ENCODE results near the gene FGF12. TPM values are rescaled to one million over a fixed set of nuclear protein-coding genes. Genes with fewer than 3 reads are reported as not detected.

The FGF12 gene
- polyA plus RNA-seq, 1 of the 3 experiments (the other 2 are of a cell fraction), result 0.30 TPM

DNA sequence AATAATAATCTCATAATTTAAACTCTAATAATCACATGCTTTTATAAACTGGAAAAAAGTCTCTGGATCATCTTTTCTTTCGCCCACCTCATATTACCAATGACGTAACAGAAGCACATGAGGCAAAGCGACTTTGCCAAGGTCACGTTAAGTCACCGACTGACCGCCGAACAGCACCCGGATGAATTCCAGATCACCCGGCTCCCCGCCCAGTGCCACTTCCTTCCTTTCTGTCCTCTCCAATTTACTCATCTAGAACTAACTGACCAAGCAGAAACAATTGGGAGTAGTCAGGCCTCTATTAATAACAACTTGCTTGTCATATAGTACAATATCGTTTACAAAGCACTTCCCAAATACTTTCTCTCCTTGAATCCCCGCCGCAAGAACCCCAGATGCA lies 21.1 kb downstream of the FGF12 start:
- Histone ChIP-seq H3K9ac (no peak overlapping the region), H3K4me1 (ENCODE audit: control insufficient read depth in 1 of 2, insufficient read depth in 2 of 2, low read depth in 1 of 2, low read length in 1 of 2) (no peaks in the 10 kb centered on the region), H2AFZ (ENCODE audit: low read depth) (no peak overlapping the region), H3F3A (replicated peaks; ENCODE audit: insufficient read depth) (no peaks in the 10 kb centered on the region), H3K36me3 (replicated peaks in 1 of 2; ENCODE audit: control insufficient read depth in 1 of 2, insufficient read depth in 2 of 2, low read length in 1 of 2) (no peaks in the 10 kb centered on the region), H3K4me2 (no peak overlapping the region), H3K9me2 (no peaks in the 10 kb centered on the region), H3K9me3 (no peaks in the 10 kb centered on the region), H3K4me3 (ENCODE audit: low read depth in 2 of 2, low read length in 1 of 2) (no peak overlapping the region), H4K20me1 (ENCODE audit: insufficient read depth) (no peaks in the 10 kb centered on the region), H3K27me3 (ENCODE audit: insufficient read depth) (no peaks in the 10 kb centered on the region), H3K27ac (ENCODE audit: low read depth in 2 of 2, low read length in 1 of 2) (no peak overlapping the region), H3K79me2 (ENCODE audit: insufficient read depth) (no peaks in the 10 kb centered on the region)
- ChIA-PET POLR2A (no interaction called here), CTCF (no interaction called here)
- DNase-seq, result no peak
- WGBS (ENCODE audit: low lambda C conversion rate), result 46% methylated on average over 13 of the region's 13 CpGs
- TF ChIP-seq RFX5 (IDR thresholded peaks at IDR 0.05; ENCODE audit: low read length), result no peak
- TF ChIP-seq FOXJ3 (CRISPR knock-in tag; IDR thresholded peaks at IDR 0.05), result no peak
- no peak for TF ChIP-seq FOXM1 (IDR thresholded peaks at IDR 0.05; ENCODE audit: low read depth)
- TF ChIP-seq RXRA (IDR thresholded peaks at IDR 0.05; ENCODE audit: borderline replicate concordance, low read depth), result no peak
- no peak for TF ChIP-seq SMC3 (IDR thresholded peaks at IDR 0.05; ENCODE audit: low read depth, low read length)
- TF ChIP-seq GATA2 (CRISPR knock-in tag; IDR thresholded peaks at IDR 0.05), result no peak
- TF ChIP-seq, protein P1, sequence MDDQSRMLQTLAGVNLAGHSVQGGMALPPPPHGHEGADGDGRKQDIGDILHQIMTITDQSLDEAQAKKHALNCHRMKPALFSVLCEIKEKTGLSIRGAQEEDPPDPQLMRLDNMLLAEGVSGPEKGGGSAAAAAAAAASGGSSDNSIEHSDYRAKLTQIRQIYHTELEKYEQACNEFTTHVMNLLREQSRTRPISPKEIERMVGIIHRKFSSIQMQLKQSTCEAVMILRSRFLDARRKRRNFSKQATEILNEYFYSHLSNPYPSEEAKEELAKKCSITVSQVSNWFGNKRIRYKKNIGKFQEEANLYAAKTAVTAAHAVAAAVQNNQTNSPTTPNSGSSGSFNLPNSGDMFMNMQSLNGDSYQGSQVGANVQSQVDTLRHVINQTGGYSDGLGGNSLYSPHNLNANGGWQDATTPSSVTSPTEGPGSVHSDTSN (IDR thresholded peaks at IDR 0.05), result no peak
- no peak for TF ChIP-seq TCF12 (IDR thresholded peaks at IDR 0.05)
- TF ChIP-seq, protein P2, sequence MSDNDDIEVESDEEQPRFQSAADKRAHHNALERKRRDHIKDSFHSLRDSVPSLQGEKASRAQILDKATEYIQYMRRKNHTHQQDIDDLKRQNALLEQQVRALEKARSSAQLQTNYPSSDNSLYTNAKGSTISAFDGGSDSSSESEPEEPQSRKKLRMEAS (IDR thresholded peaks at IDR 0.05; ENCODE audit: low read depth), result no peak
- no peak for TF ChIP-seq YY1 (IDR thresholded peaks at IDR 0.05; ENCODE audit: low read depth)

DNA sequence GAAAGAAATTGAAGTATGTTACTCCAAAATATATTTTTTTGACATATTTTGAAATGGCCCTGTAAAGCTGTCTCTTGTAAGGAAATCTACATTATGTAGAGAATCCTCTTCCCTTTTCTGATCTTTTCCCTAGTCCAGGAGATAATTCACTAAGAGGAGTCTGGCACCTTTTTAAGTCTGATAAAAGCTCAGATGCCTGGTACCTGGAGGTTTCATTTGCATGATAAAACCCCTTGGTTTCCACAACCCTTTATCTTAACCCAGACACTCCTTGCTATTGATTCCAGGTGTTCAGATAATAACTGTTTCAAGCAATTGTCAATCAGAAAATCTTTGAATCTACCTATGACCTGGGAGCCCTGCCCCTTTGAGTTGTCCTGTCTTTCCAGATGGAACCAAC lies 26.5 kb downstream of the FGF12 start:
- no peaks in the 10 kb centered on the region for H3K9me2 ChIP-seq
- H3K4me2 ChIP-seq, result no peak overlapping the region
- H4K20me1 ChIP-seq (ENCODE audit: insufficient read depth), result no peaks in the 10 kb centered on the region
- H3F3A ChIP-seq (replicated peaks; ENCODE audit: insufficient read depth), result no peaks in the 10 kb centered on the region
- H3K79me2 ChIP-seq (ENCODE audit: insufficient read depth), result no peaks in the 10 kb centered on the region
- ChIA-PET POLR2A (no interaction called here), CTCF (no interaction called here)
- no peak overlapping the region for H3K9ac ChIP-seq
- H2AFZ ChIP-seq (ENCODE audit: low read depth), result no peak overlapping the region
- H3K4me1 ChIP-seq (ENCODE audit: control insufficient read depth in 1 of 2, insufficient read depth in 2 of 2, low read depth in 1 of 2, low read length in 1 of 2), result no peaks in the 10 kb centered on the region
- no peaks in the 10 kb centered on the region for H3K27me3 ChIP-seq (ENCODE audit: insufficient read depth)
- no peaks in the 10 kb centered on the region for H3K9me3 ChIP-seq
- no peaks in the 10 kb centered on the region for H3K36me3 ChIP-seq (replicated peaks in 1 of 2; ENCODE audit: control insufficient read depth in 1 of 2, insufficient read depth in 2 of 2, low read length in 1 of 2)
- no peak for TF ChIP-seq JUND (IDR thresholded peaks at IDR 0.05)
- TF ChIP-seq EZH2phosphoT487 (IDR thresholded peaks at IDR 0.05; ENCODE audit: borderline replicate concordance, low read depth), result no peak
- TF ChIP-seq YY1 (IDR thresholded peaks at IDR 0.05; ENCODE audit: low read depth), result no peak
- TF ChIP-seq FOXJ3 (CRISPR knock-in tag; IDR thresholded peaks at IDR 0.05), result no peak
- TF ChIP-seq, protein P2 (IDR thresholded peaks at IDR 0.05; ENCODE audit: low read depth), result no peak
- no peak for TF ChIP-seq RFX5 (IDR thresholded peaks at IDR 0.05; ENCODE audit: low read length)
- no peak for TF ChIP-seq TEAD4 (IDR thresholded peaks at IDR 0.05; ENCODE audit: borderline replicate concordance, insufficient read depth)
- no peak overlapping the region for H3K27ac ChIP-seq (ENCODE audit: low read depth in 2 of 2, low read length in 1 of 2)
- no peak for DNase-seq
- no peak overlapping the region for H3K4me3 ChIP-seq (ENCODE audit: low read depth in 2 of 2, low read length in 1 of 2)
